HG03575 (cell line): Measurements from ENCODE around the gene PWP1.
"Not testable (repeated sequence)": the region's sequence is repeated elsewhere in the genome, so short reads cannot be mapped to it uniquely, and the experiment has no call there.

Source experiments
- ATAC-seq: cut with Tn5 transposase; IDR thresholded peaks from one replicate; pipeline ENCODE4 v1.9.1; 2021; ENCODE audit not compliant: unreplicated experiment, insufficient number of reproducible peaks, low FRiP score; ENCODE audit errors: extremely low read depth

The PWP1 gene

DNA sequence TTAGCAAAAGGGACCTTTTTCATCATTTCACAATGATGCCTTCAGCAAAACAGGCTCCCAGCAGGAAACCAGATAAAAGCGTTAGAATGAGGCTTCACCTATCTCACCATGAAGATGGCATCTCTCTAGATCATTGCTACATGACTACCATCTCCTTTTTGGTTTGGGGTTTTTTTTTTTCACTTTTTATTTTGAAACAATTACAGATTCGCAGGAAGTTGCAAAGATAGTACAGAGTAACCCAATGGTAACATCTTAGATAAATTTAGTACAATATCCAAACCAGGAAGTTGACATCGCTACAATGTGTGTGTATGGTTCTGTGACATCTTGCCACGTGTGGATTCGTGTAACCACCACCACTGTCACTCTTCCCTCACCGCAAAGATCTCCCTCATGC lies 22.3 kb upstream of the PWP1 start:
- ATAC-seq = no peak

DNA sequence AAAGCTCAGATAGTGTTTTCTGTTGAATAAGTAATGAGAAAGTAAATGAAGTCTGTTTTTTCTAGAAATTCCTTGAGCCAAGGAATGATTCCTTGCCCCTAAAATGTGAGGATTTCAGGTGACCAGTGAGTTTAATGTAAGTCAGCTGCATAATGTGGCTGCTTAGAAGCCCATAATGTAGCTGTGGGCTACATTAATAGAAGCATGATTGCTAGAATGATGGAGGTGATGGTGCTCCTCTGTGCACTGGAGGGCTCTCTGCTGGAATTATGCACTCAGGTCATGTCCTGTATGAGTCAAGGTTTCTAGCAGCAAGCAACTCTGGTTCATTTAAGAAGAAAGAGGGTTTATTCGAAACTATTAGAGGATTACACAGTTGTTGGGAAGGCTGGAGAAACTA lies 19.6 kb upstream of the PWP1 start:
- no peak for ATAC-seq

DNA sequence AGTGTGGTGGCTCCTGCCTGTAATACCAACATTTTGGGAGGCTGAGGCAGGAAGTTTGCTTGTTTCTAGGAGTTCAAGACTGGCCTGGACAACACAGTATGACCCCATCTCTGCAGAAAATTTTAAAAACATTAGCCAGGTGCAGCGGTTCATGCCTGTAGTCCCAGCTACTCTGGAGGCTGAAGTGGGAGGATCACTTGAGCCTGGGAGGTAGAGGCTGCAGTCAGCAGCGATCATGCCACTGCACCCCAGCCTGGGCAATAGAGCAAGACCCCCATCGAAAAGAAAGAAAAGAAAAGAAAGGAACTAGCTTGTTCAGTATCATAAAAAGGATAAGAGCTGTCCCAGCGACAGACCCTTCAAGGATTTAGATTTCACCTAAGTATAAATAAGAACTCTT lies 18.1 kb upstream of the PWP1 start:
- no peak for ATAC-seq

DNA sequence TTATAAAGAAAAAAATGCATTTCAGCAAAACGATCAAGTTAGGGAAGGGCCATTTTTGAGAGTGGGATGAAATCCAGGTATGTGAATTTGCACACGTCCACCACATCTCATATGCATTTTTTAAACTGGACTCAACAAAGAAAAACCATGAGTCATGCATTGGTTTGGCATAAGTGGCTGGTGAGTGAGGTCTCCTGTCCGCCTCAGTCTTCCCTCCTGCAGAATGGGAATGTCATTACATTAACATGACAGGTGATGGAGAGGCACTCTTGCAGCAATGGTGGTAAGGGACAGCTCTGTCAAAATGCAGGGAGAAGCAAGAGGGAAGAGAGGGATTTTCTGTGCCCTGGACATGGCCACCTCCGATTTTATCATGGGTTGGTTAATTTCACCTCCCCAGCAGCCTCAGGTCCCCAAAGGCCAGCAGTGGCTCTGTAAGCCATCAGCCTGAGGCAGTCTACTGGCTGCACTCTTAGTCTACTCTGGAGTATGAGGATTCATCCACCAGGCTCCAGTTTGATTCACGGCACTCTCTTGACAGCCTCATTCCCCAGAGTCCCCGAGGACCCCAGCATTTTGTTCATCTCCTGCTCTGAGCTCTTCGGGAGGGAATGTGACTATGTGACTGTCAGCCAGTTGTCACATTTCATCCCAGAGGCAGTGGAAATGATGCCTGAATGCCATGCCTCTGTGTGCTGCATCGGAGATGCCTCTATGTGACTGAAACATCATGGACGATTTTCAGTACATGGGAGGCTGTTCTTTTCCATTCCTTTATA lies 17.1 kb upstream of the PWP1 start:
- ATAC-seq = no peak

DNA sequence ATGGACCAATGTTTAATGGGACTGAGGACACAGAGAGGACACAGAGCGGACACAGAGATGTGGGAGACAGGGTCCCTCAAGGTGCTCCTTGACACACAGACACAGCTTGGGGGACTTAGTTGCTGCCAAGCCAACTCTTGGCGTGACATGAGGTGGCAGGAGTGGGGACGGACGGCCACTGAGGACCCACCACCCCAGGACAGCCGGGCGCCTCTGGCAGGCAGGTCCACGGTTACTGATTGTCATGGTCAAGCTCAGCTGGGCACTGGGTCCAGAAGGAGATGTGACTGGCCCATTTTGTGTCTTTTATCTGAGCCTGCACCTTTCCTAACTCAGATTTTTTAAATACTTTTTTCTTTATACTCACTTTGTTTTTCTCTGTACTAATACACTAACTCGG lies 15.7 kb upstream of the PWP1 start:
- no peak for ATAC-seq

DNA sequence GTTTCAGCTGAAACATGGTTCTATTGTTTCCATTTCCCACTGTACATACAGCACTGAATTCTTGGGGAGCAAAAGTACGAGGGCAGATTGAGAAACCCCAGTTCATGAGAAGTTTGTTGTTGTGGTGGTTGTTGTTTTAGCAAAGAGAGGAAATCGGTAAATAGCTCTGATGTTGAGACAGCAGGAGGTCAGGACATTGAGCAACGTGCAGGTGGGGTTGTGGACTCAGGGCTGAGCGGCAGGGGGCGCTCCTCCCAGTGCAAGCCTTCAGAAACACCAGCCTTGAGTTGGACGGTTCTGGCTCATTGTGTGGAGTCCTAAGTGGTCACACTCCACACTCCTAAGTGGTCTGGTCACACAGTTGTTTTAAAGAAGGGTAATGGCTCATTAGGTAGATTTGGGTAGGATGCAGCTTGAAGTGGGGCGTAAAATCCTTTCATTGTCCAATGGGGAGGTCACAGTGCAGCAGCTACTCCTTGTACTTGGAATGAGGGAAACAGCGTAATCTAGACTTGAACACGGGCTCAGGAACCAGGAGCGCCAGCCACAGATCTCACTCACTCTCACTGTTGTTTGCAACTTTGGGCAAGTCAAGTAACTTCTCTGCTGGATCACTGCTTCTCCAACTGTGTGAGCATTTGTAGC lies 14.5 kb upstream of the PWP1 start:
- no peak for ATAC-seq

DNA sequence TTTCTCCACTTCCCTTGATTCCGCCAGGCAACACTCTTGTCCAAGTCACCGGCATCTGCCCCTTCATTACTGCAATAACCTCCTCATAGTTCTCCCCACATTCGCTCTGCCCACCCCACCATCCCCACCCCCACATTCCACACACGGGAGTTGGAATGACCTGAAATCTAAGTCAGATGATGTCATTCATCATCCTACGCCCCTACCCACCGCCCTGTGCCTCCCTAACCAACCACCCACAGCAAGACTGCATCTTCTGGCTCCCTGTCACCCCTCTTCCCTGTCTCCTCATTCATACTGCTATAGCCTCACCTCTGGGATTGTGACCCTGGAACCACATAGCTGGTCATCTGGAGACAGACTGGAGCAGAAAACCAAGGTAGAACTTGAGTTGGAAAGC lies 7.9 kb upstream of the PWP1 start:
- no peak for ATAC-seq

DNA sequence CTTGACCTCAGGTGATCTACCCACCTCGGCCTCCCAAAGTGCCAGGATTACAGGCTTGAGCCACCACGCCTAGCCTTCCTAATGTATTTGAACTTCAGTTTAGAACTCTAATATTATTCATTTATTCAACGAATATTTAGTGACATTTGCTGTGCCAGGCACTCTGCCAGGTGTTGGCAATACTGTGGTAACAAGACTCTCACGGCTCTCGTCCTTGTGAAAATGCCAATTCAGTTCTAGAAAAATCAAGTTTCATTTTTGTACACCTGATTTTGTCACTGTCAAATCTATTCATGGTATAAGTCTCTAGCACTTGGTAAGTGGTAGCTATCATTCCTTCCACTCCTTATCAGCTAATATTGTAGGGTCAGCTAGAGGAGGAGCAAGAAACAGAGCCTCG lies 6.3 kb upstream of the PWP1 start:
- no peak for ATAC-seq

DNA sequence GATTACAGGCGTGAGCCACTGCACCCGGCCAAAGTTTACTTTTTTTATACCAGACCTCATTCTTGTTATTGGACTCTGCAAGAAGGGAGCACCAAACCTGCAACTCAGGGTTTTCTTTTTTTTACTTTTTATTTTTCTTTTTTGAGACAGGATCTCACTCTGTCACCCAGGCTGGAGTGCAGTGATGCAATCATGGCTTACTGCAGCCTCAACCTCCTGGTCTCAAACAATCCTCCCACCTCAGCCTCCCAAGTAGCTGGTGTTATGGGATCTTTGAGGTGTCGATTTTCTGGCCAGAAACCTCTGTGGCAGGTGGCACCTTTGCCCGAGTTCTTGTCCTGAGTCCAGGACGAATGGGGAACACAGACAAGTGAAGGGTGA lies 4.2 kb upstream of the PWP1 start:
- no peak for ATAC-seq

DNA sequence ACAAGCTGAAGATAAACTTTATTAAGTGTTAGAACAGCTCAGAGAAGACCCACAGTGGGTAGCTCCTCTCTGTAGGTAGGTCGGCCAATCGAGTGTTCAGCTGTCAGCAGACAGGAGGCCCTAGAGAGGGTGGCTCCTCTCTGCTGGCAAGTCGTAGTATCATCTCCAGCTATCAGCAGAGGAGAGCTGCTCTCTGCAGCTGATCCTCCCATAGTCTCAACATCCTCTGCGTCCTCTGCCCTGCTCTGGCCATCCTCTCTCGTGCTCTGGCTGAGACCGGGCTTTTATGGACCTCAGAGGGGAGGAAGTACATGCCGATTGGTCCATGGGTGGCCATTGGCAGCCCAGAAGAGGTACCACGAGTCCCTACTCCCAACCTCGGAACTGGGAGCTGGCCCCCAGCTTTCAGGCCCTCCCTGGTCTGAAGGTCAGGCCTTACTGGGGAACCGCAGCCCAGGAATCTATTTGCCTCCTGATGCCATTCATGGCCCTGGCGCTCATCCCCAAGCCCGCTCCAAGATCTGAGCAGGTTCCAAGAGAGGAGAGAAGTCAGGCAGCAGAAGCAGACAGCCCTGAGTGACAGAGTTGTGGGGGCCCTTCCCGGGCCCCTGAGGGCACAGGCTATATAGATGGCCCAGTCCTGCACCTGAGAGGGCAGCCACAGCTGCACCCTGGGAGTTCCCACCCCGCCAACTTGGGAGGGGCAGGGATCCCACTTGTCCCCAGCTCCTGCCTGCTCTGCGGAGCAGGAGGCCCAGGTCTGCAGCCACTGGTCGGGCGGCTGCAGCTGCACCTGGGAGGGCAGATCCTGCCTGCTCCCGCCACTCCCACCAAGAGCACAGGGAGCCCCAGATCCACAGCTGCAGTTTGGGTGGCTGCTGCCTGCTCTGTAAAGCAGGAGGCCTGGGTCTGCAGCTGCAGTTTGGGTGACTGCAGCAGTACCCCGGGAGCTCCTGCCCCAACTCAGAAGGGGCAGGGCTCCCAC lies 3.5 kb upstream of the PWP1 start:
- no peak for ATAC-seq

DNA sequence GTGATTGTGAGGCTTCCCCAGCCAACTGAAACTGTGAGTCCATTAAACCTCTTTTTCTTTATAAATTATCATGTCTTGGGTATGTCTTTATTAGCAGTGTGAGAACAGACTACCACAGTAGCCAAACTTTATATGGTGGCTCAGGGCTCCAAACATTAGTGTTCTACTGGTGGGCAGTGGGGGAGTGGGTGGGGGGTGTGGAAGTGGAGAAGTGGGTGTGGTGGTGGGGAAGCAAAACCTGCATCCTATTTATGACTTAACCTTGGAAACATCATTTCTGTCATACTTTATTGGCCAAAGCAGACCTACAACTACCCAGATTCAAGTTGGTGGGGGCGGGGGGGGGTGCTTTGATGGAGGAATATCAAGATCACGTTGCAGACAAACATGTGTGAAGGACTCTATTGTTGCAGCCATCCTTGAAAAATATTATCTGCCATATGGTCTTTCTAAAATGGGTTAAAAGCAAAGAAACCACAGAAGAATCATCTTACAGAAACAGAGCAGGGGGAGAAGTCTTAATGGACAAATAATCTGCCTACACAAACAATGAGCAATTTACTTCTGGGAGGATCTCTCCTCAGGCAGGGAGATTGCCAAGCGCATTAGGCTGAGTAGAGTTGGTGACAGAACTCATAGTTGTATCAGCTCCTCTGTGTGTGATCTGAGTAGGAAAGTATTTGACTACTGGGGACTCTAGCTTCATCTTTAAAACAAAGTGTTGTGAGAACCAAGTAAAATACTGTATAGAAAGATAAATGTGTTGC lies 1.4 kb upstream of the PWP1 start:
- ATAC-seq = no peak

DNA sequence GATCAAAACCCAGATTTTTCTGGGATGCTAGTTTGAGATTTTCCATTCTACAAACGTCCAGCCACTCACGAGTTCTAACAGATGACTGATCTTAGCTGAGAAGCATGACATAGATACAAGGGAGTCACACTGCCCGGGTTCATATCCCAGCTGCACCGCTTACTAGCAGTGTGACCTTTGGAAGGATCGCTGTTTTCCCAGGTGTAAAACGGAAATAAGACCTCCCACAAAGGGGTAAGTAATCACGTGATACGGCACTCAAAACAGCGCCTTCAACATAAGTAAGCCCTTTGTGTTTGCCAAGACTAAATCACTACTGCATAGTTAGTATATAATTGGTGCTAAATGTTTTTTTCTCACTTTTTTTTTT lies 624 bp upstream of the PWP1 start:
- no peak for ATAC-seq

DNA sequence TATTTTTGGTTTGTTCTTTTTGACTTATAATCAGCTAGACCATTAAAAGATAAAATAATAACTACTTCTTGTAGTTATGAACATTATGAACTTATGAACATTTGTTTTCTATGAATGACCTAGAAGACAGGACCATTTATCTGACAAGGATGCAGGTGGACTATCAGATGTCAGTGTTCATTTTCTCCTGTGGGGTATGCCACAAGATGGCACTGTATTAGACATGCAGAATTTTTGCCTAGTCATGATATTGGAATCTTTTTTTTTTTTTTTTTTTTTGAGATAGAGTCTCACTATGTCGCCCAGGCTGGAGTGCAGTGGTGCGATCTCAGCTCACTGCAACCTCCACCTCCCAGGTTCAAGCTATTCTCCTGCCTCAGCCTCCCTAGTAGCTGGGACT lies 10.2 kb downstream of the PWP1 start:
- not testable (repeated sequence) for ATAC-seq

DNA sequence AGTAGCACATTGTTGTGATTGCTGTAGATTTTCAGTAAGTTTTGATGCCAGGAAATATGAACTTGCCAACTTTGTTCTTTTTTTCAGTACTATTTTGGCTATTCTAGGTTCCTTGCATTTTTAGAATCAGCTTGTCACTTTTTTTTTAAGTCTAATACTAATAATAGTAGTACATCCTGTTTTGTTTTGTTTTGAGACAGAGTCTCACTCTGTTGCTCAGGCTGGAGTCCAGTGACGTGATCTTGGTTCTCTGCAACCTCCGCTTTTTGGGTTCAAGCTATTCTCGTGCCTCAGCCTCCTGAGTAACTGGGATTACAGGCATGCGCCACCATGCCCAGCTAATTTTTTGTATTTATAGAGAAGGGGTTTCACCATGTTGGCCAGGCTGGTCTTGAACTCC lies 16.5 kb downstream of the PWP1 start:
- ATAC-seq = no peak

DNA sequence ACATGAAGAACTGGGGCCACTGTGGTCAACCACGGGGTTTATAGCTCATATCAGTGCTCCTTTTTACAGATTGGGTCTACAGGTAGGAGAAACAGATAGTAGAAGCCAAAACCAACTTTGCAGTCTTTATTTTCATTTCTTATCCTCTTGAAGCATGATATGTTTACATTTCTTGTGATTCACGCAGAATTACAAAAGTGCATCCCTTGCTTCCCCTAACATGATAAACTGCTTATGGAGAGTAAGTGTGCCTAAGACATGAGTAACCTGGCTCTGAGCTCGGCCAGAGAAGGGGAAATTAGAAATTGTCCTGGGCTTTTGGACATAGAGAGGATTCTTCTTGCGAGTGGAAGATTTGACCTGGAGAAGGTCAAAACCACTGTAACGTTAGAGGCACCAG lies 18.4 kb downstream of the PWP1 start:
- ATAC-seq = no peak

DNA sequence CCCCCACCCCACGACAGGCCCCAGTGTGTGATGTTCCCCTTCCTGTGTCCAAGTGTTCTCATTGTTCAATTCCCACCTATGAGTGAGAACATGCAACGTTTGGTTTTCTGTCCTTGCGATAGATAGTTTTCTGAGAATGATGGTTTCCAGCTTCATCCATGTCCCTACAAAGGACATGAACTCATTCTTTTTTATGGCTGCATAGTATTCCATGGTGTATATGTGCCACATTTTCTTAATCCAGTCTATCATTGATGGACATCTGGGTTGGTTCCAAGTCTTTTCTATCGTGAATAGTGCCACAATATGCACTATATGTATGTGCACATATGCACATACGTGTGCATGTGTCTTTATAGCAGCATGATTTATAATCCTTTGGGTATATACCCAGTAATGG lies 19.9 kb downstream of the PWP1 start:
- ATAC-seq = not testable (repeated sequence)

DNA sequence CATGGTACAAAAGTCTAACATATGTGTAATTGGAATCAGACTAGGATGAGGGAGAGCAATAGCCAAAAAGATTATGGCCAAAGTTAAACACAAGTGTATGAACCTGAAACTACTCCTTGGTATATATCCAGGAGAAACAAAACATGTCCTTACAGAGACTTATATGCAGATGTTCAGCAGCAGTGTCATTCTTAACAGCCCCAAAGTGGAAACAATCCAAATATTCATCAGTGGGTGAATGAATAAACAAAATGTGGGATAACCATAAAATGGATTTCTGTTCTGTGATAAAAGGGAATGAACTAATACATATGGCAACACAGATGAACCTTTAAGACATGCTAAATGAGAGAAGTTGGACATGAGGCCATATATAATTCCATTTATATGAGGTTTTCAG lies 30.2 kb downstream of the PWP1 start:
- ATAC-seq = no peak

DNA sequence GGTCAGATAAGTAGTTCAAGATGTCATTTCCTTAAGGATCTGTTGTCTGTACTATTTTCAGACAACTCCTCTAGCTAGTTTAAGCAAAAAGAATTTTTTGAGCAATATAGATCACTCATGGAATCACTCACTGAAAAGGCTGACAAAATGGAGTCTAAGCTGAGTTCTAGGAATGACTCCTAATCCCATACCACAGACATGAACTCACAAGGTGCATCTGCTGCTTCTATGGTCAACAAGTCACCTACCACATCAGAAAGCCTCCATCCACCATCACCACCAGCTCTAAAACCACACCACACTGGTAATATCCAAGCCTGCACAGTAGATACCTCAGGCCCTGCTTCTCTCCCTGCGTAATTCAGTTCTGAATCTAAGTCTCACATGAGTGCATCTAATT lies 33.0 kb downstream of the PWP1 start:
- ATAC-seq = no peak

DNA sequence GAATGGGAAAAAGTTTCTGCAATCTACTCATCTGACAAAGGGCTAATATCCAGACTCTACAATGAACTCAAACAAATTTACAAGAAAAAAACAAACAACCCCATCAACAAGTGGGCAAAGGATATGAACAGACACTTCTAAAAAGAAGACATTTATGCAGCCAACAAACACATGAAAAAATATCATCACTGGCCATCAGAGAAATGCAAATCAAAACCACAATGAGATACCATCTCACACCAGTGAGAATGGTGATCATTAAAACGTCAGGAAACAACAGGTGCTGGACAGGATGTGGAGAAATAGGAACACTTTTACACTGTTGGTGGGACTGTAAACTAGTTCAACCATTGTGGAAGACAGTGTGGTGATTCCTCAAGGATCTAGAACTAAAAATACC lies 41.7 kb downstream of the PWP1 start:
- ATAC-seq = not testable (repeated sequence)
